Fibroblast of upper back skin (primary cell): ENCODE data around the gene B3GALT5.
A peak's percentile ranks its signal among the peaks of the same experiment; 100 is the strongest.

Experiments
- DNase-seq: peaks from one replicate; pipeline ENCODE4 v3.0.0-alpha.2; 2013

The B3GALT5 gene

GRCh38 chr21:39648879-39649278, 36.1 kb downstream of the B3GALT5 start:
- no peak for DNase-seq

- DNase-seq, result no peak
Measured at GRCh38 chr21:39649526-39649925, 36.8 kb downstream of the B3GALT5 start.

GRCh38 chr21:39650306-39650705, 37.6 kb downstream of the B3GALT5 start:
- DNase-seq, result no peak

GRCh38 chr21:39650801-39651200, 38.1 kb downstream of the B3GALT5 start:
- no peak for DNase-seq

GRCh38 chr21:39651206-39651605, 38.5 kb downstream of the B3GALT5 start:
- DNase-seq, result peak; percentile 40

GRCh38 chr21:39654951-39655350, 42.2 kb downstream of the B3GALT5 start:
- no peak for DNase-seq

GRCh38 chr21:39655589-39655988, 42.8 kb downstream of the B3GALT5 start:
- DNase-seq, result no peak

GRCh38 chr21:39656209-39656608, 43.5 kb downstream of the B3GALT5 start:
- DNase-seq, result no peak

GRCh38 chr21:39657091-39657689, 44.5 kb downstream of the B3GALT5 start:
- DNase-seq, result no peak

- no peak for DNase-seq
Measured at GRCh38 chr21:39658066-39658465, 45.3 kb downstream of the B3GALT5 start.

GRCh38 chr21:39659070-39659815, 46.5 kb downstream of the B3GALT5 start:
- no peak for DNase-seq

- peak; percentile 88 for DNase-seq
Measured at GRCh38 chr21:39660191-39660980, 47.6 kb downstream of the B3GALT5 start.

GRCh38 chr21:39661121-39661520, 48.4 kb downstream of the B3GALT5 start:
- DNase-seq, result no peak

GRCh38 chr21:39661740-39662139, 49.0 kb downstream of the B3GALT5 start:
- DNase-seq, result no peak

GRCh38 chr21:39662411-39662953, 49.7 kb downstream of the B3GALT5 start:
- DNase-seq, result no peak

- no peak for DNase-seq
Measured at GRCh38 chr21:39663066-39663465, 50.3 kb downstream of the B3GALT5 start.

- DNase-seq, result no peak
Measured at GRCh38 chr21:39663742-39664492, 51.2 kb downstream of the B3GALT5 start.

GRCh38 chr21:39664586-39664985, 51.8 kb downstream of the B3GALT5 start:
- no peak for DNase-seq

GRCh38 chr21:39666026-39666425, 53.3 kb downstream of the B3GALT5 start:
- DNase-seq, result no peak

GRCh38 chr21:39666681-39667315, 54.1 kb downstream of the B3GALT5 start:
- DNase-seq, result no peak

- no peak for DNase-seq
Measured at GRCh38 chr21:39667353-39667891, 54.7 kb downstream of the B3GALT5 start.

GRCh38 chr21:39668369-39668768, 55.6 kb downstream of the B3GALT5 start:
- DNase-seq, result no peak
